ENCODE results near the gene P3H4.
"Not testable (repeated sequence)": the region's sequence is repeated elsewhere in the genome, so short reads cannot be mapped to it uniquely, and the experiment has no call there.

Gene P3H4

GRCh38 chr17:41811549-41812380 is at the start of gene P3H4:
Gene P3H4 (minus strand): TSS chr17:41811949. CDS start chr17:41811915, 34 bp downstream.
- peak; percentile 35 to 66 (median 47) for DNase-seq (ENCODE audit: low read depth in 3 of 3)

- DNase-seq (ENCODE audit: low read depth in 3 of 3): no peak
Observed at GRCh38 chr17:41860254-41860931, 48.6 kb upstream of the P3H4 start.

GRCh38 chr17:41851382-41851781 is 39.6 kb upstream of the P3H4 start:
- DNase-seq (ENCODE audit: low read depth in 3 of 3): not testable (repeated sequence)

GRCh38 chr17:41849251-41849990 is 37.7 kb upstream of the P3H4 start:
- DNase-seq (ENCODE audit: low read depth in 3 of 3): no peak

GRCh38 chr17:41848788-41849187 is 37.0 kb upstream of the P3H4 start:
- DNase-seq (ENCODE audit: low read depth in 3 of 3): no peak

- DNase-seq (ENCODE audit: low read depth in 3 of 3): no peak
Observed at GRCh38 chr17:41844971-41845370, 33.2 kb upstream of the P3H4 start.

GRCh38 chr17:41840781-41841180 is 29.0 kb upstream of the P3H4 start:
- not testable (repeated sequence) for DNase-seq (ENCODE audit: low read depth in 3 of 3)

GRCh38 chr17:41839448-41839847 is 27.7 kb upstream of the P3H4 start:
- not testable (repeated sequence) for DNase-seq (ENCODE audit: low read depth in 3 of 3)

GRCh38 chr17:41837761-41838538 is 26.2 kb upstream of the P3H4 start, which contains the start of gene KLHL10:
Gene KLHL10 (plus strand): TSS chr17:41837825. CDS start chr17:41837933, 108 bp downstream.
- DNase-seq (ENCODE audit: low read depth in 3 of 3): no peak

GRCh38 chr17:41836550-41837196 is 24.9 kb upstream of the P3H4 start:
- DNase-seq (ENCODE audit: low read depth in 3 of 3): no peak

GRCh38 chr17:41835800-41836549 is 24.2 kb upstream of the P3H4 start, which contains the start of gene NT5C3B:
Gene NT5C3B (minus strand): TSS chr17:41836232. CDS start chr17:41836193, 39 bp downstream.
- DNase-seq (ENCODE audit: low read depth in 3 of 3): peak in 2 of 3 donors; percentile 21 to 47

- DNase-seq (ENCODE audit: low read depth in 3 of 3): no peak
Observed at GRCh38 chr17:41835214-41835799, 23.6 kb upstream of the P3H4 start.

- DNase-seq (ENCODE audit: low read depth in 3 of 3): not testable (repeated sequence)
Observed at GRCh38 chr17:41829961-41830360, 18.2 kb upstream of the P3H4 start.

GRCh38 chr17:41825175-41825845 is 13.6 kb upstream of the P3H4 start:
- DNase-seq (ENCODE audit: low read depth in 3 of 3): no peak

GRCh38 chr17:41824086-41824485 is 12.3 kb upstream of the P3H4 start:
- DNase-seq (ENCODE audit: low read depth in 3 of 3): no peak

GRCh38 chr17:41823580-41823979 is 11.8 kb upstream of the P3H4 start:
- DNase-seq (ENCODE audit: low read depth in 3 of 3): no peak

GRCh38 chr17:41823141-41823524 is 11.4 kb upstream of the P3H4 start:
- DNase-seq (ENCODE audit: low read depth in 3 of 3): no peak

- no peak for DNase-seq (ENCODE audit: low read depth in 3 of 3)
Observed at GRCh38 chr17:41822216-41823140, 10.7 kb upstream of the P3H4 start.
